IPS-15b (cell line): ENCODE results near the gene NTN1.

Experiments
- H3K27me3 ChIP-seq: one replicate; pipeline ENCODE4 v1.6.1; 2013; ENCODE audit warnings: low read length; ENCODE audit not compliant: control insufficient read depth, insufficient read depth
- H3K36me3 ChIP-seq: one replicate; pipeline ENCODE4 v1.6.1; 2013; ENCODE audit warnings: low read length; ENCODE audit not compliant: control insufficient read depth, insufficient read depth
- H3K4me1 ChIP-seq: one replicate; pipeline ENCODE4 v1.6.1; 2013; ENCODE audit warnings: mild to moderate bottlenecking, low read length; ENCODE audit not compliant: control insufficient read depth, insufficient read depth
- H3K4me3 ChIP-seq: one replicate; pipeline ENCODE4 v1.5.1; 2013; ENCODE audit warnings: low read depth, low read length
- H3K9ac ChIP-seq: one replicate; pipeline ENCODE4 v1.6.1; 2013; ENCODE audit warnings: low read depth, mild to moderate bottlenecking, low read length
- H3K9me3 ChIP-seq: one replicate; pipeline ENCODE4 v1.6.1; 2013; ENCODE audit warnings: mild to moderate bottlenecking, low read length; ENCODE audit not compliant: control insufficient read depth, insufficient read depth

Gene NTN1

DNA sequence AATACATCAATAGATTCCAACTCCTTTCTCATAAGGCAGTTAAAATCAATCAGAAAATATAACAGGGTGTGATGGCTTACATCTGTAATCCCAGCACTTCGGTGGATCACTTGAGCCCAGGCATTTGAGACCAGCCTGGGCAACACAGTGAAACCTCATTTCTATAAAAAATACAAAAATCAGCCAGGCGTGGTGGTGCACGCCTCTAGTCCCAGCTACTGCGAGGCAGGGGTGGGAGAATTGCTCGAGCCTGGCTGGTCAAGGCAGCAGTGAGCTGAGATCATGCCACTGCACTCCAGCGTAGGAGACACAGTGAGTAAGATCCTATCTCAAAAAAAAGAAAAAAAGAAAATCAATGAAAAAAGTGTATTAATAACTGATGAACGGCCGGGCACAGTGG, 258.6 kb downstream of the NTN1 start:
- no peaks in the 10 kb centered on the region for H3K27me3 ChIP-seq
- no peak overlapping the region for H3K4me3 ChIP-seq
- H3K9me3 ChIP-seq: no peaks in the 10 kb centered on the region
- H3K9ac ChIP-seq: no peak overlapping the region
- H3K36me3 ChIP-seq: no peaks in the 10 kb centered on the region
- peaks cover 8% of the 10 kb centered on the region for H3K4me1 ChIP-seq

DNA sequence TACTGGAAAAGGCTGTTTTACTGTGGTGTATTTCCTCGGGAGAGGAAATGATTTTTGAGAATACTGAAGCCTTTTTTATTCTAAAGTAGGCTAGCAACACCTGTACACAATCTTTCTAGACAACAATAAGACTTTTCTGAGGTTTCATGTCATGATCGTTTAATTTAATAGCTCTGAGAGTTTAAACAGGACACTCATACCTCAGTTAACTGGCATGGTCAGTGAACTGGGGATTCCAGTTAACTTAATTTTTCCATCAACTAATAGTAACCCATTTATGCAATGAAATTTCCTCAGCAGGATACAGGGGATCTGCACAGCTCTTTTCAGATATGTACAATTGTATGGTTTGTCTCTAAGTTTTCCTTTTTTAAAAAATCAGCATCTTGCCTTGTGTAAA, 262.6 kb downstream of the NTN1 start:
- H3K9me3 ChIP-seq: no peaks in the 10 kb centered on the region

DNA sequence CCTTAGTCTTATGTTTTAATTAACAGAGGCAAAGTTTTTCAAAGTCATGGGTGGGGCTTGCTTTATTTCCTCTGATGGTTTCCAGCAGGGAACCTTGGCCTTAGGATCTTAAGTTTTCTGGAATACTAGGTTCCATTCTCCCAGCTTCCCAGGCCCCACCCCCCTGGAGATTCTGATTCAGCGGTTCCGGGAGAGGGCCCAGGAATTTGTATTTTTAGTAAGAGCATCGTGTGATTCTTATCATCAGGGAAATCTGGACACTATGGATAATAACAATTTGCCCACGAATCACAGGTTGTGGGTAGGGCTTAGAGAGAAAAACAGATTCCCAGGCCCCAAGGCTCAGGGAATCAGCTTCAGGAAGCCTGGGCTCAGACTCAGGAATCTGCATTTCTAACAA, 263.6 kb downstream of the NTN1 start:
- Histone ChIP-seq H3K27me3 (no peaks in the 10 kb centered on the region), H3K4me3 (no peak overlapping the region), H3K4me1 (peaks cover 19% of the 10 kb centered on the region), H3K9me3 (no peaks in the 10 kb centered on the region), H3K36me3 (no peaks in the 10 kb centered on the region), H3K9ac (no peak overlapping the region)

More for the DNA sequence above, 262.6 kb downstream of the NTN1 start:
- H3K27me3 ChIP-seq: no peaks in the 10 kb centered on the region
- peaks cover 19% of the 10 kb centered on the region for H3K4me1 ChIP-seq
- H3K36me3 ChIP-seq: no peaks in the 10 kb centered on the region
- H3K4me3 ChIP-seq: no peak overlapping the region
- no peak overlapping the region for H3K9ac ChIP-seq

DNA sequence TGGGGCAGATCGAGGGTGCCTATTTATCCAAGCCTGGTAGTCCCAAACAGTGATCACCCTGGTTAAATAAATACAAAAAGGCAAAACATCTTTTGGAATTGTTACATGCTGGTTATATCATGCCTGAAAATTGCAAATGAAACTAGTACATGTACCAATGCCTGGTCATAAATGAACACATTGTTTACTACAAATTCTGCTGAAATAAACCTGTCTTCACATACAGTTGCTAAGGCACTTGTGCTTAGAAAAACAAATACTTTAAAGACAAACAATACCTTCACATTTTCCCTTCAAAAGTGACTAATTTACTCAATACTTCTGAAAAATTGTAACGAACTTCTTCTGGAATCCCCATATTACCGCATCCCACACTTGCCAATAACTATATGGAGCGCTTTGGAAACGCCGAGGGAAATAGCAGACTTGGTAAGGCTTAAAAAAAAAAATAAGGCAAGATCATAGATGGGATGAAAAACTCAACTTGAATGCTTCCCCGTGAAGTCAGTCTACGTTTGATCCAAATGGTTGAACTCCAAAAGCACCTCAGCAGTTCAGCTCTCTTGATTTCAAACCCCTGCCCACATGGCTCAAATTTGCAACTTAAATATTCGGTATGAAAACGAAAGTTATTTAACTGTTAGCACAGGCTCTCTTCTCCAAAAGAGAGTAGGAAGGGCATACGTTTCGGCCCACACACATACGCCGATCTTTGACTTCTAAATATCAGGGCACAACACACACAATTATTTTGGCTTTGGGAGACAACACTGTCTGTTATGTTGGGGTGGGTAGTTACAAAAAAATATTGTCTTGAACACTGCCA, 264.5 kb downstream of the NTN1 start:
- Histone ChIP-seq H3K9me3 (no peaks in the 10 kb centered on the region), H3K27me3 (no peaks in the 10 kb centered on the region), H3K4me1 (peaks cover 17% of the 10 kb centered on the region), H3K36me3 (no peaks in the 10 kb centered on the region), H3K4me3 (no peak overlapping the region), H3K9ac (no peak overlapping the region)

DNA sequence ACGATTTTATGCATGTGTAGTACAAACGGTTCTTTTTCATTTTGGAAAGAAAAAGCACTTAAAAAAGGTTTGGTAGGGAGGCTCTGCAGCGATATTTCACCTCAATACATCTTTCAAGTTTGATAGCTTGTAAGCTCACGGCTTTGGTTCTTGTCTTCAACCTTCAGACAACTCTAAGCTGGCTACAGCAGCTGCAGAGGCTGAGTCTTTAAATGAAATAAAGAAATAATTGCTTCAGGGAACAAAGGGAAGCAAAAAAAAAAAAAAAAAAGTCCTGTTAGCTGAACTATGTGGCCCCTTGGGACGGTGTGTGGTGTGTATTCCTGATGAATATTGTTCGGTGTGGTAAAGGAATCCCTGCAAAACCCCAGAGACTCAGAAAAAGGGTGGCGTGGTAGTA, 265.1 kb downstream of the NTN1 start:
- Histone ChIP-seq H3K4me3 (no peak overlapping the region), H3K4me1 (peaks cover 17% of the 10 kb centered on the region), H3K36me3 (no peaks in the 10 kb centered on the region), H3K9me3 (no peaks in the 10 kb centered on the region), H3K9ac (no peak overlapping the region), H3K27me3 (no peaks in the 10 kb centered on the region)

GRCh38 chr17:9287306-9287705, 266.0 kb downstream of the NTN1 start:
- Histone ChIP-seq H3K4me1 (peaks cover 17% of the 10 kb centered on the region), H3K9ac (no peak overlapping the region), H3K27me3 (no peaks in the 10 kb centered on the region), H3K4me3 (no peak overlapping the region), H3K9me3 (no peaks in the 10 kb centered on the region), H3K36me3 (no peaks in the 10 kb centered on the region)

DNA sequence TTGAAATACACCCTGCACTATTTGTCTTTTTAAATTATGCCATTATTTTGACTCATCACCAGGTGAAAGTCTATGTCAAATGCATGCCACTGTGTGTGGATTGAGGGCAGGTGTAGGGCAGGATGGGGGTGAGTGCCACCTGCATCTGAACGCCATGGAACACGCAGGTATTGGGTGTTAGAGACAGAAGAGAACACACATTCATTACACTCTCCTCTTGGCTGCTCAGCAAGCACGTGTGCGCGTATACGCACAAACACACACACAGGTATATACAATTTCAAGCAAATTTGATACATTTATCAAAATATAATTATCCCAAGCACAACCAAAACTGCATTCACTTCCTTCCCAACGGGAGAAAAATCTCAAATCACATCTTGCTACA, 268.9 kb downstream of the NTN1 start:
- no peaks in the 10 kb centered on the region for H3K36me3 ChIP-seq
- no peak overlapping the region for H3K4me3 ChIP-seq
- no peak overlapping the region for H3K9ac ChIP-seq
- no peaks in the 10 kb centered on the region for H3K9me3 ChIP-seq
- H3K4me1 ChIP-seq: peaks cover 9% of the 10 kb centered on the region
- H3K27me3 ChIP-seq: no peaks in the 10 kb centered on the region

- Histone ChIP-seq H3K4me1 (no peaks in the 10 kb centered on the region), H3K27me3 (no peaks in the 10 kb centered on the region), H3K36me3 (no peaks in the 10 kb centered on the region), H3K9me3 (no peaks in the 10 kb centered on the region), H3K4me3 (no peak overlapping the region), H3K9ac (no peak overlapping the region)
These were observed 270.7 kb downstream of the NTN1 start for GRCh38 chr17:9291912-9292560.

DNA sequence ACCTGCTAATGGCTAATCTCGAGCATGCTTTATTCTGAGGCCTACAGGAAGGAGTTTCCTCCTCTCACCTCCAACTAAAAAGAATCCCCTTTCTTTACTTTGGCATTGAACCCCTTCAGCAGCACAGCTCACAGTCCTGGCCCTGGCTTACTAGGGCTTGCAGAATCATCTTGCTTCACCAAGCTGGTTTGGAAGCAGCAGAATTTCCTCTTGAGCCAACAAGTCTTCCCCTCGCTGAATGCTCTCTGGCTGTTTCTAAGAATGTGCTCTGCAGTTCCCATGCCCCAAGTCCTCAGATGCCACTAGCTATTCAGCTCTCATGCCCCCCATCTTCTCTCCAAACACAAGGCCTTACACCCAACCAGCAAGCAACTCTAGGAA, 271.2 kb downstream of the NTN1 start:
- Histone ChIP-seq H3K4me3 (no peak overlapping the region), H3K4me1 (no peaks in the 10 kb centered on the region), H3K36me3 (no peaks in the 10 kb centered on the region), H3K9ac (no peak overlapping the region), H3K27me3 (no peaks in the 10 kb centered on the region), H3K9me3 (no peaks in the 10 kb centered on the region)
